HG03558 (cell line): ENCODE results near the gene FLVCR2.
"Not testable (repeated sequence)": the region's sequence is repeated elsewhere in the genome, so short reads cannot be mapped to it uniquely, and the experiment has no call there.

Experiments
- ATAC-seq: cut with Tn5 transposase; IDR thresholded peaks from one replicate; pipeline ENCODE4 v1.9.1; 2021; ENCODE audit warnings: moderate number of reproducible peaks; ENCODE audit not compliant: unreplicated experiment; ENCODE audit errors: extremely low read depth

Gene FLVCR2

GRCh38 chr14:75657331-75657730, 78.9 kb downstream of the FLVCR2 start:
- no peak for ATAC-seq

GRCh38 chr14:75658957-75659356, 80.5 kb downstream of the FLVCR2 start:
- no peak for ATAC-seq

GRCh38 chr14:75660238-75660629, 81.8 kb downstream of the FLVCR2 start:
- ATAC-seq = no peak

- peak; percentile 95 for ATAC-seq
Observed at GRCh38 chr14:75660630-75661498, 82.4 kb downstream of the FLVCR2 start, which contains the start of the genes ERG28 and TTLL5. Gene ERG28, minus strand, starts transcription at chr14:75660876. Its CDS starts 3,374 bp downstream, at chr14:75657502. Gene TTLL5, plus strand, starts transcription at chr14:75661246. Its CDS starts 1,904 bp downstream, at chr14:75663150.

GRCh38 chr14:75661499-75661814, 83.0 kb downstream of the FLVCR2 start:
- ATAC-seq = no peak

- no peak for ATAC-seq
Observed at GRCh38 chr14:75662966-75663365, 84.5 kb downstream of the FLVCR2 start.

GRCh38 chr14:75667099-75667765, 88.8 kb downstream of the FLVCR2 start:
- no peak for ATAC-seq

GRCh38 chr14:75672605-75673192, 94.3 kb downstream of the FLVCR2 start:
- ATAC-seq = no peak

- no peak for ATAC-seq
Observed at GRCh38 chr14:75673345-75674035, 95.1 kb downstream of the FLVCR2 start.

- no peak for ATAC-seq
Observed at GRCh38 chr14:75675265-75675960, 97.0 kb downstream of the FLVCR2 start.

- ATAC-seq = no peak
Observed at GRCh38 chr14:75685910-75686309, 107.5 kb downstream of the FLVCR2 start.

GRCh38 chr14:75689012-75689411, 110.6 kb downstream of the FLVCR2 start:
- no peak for ATAC-seq

- no peak for ATAC-seq
Observed at GRCh38 chr14:75690010-75690409, 111.6 kb downstream of the FLVCR2 start.

- ATAC-seq = not testable (repeated sequence)
Observed at GRCh38 chr14:75695025-75695424, 116.6 kb downstream of the FLVCR2 start.

- no peak for ATAC-seq
Observed at GRCh38 chr14:75697386-75697785, 119.0 kb downstream of the FLVCR2 start.
